22Rv1 (cell line): Measurements from ENCODE around the gene CNGB1.

Experiments used
- ZFX ChIP-seq: fragments of 450-650 bp; IDR thresholded peaks from 2 replicates; pipeline ENCODE4 v1.6.1; 2017; ENCODE audit warnings: antibody characterized with exemption, borderline replicate concordance
- TF ChIP-seq, protein P1 (sequence below): fragments of 450-650 bp; IDR thresholded peaks from 2 replicates; pipeline ENCODE4 v1.5.1; 2017; ENCODE audit warnings: mild to moderate bottlenecking

DNA sequence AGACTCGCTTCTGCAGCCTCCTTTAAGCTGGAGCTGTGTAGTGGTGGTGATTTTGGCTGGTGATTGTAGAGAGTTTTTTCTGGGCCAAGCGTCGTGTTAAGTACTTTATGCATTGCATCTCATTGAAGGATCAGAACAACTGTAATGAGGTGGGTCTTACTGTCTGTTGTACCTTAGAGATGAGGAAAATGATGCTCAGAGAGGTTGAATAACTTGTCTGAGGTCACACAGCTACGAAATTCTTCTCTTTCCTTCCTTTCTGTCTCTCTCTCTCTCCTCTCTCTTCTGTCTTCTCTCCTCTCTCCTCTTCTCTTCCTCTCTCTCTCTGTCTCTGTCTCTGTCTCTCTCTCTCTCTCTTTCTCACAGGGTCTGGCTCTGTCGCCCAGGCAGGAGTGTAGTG, 82.8 kb downstream of the CNGB1 start:
- TF ChIP-seq, protein P1, sequence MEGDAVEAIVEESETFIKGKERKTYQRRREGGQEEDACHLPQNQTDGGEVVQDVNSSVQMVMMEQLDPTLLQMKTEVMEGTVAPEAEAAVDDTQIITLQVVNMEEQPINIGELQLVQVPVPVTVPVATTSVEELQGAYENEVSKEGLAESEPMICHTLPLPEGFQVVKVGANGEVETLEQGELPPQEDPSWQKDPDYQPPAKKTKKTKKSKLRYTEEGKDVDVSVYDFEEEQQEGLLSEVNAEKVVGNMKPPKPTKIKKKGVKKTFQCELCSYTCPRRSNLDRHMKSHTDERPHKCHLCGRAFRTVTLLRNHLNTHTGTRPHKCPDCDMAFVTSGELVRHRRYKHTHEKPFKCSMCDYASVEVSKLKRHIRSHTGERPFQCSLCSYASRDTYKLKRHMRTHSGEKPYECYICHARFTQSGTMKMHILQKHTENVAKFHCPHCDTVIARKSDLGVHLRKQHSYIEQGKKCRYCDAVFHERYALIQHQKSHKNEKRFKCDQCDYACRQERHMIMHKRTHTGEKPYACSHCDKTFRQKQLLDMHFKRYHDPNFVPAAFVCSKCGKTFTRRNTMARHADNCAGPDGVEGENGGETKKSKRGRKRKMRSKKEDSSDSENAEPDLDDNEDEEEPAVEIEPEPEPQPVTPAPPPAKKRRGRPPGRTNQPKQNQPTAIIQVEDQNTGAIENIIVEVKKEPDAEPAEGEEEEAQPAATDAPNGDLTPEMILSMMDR, result no peak
- TF ChIP-seq ZFX, result no peak
